Measurements from ENCODE around the gene ABL1.

The ABL1 gene

GRCh38 chr9:130837643-130838042, 2.6 kb downstream of the ABL1 start:
- no peaks in the 10 kb centered on the region for H3K9me3 ChIP-seq (ENCODE audit: control insufficient read depth, low read length)
- H3K36me3 ChIP-seq (ENCODE audit: control insufficient read depth, insufficient read depth, low read length) = no peaks in the 10 kb centered on the region
- TF ChIP-seq CTCF (IDR thresholded peaks at IDR 0.05) = no peak
- peaks cover 26% of the 10 kb centered on the region for H3K79me2 ChIP-seq
- no peak overlapping the region for H3K9ac ChIP-seq
- H2AFZ ChIP-seq = no peak overlapping the region
- H3K27me3 ChIP-seq (ENCODE audit: control insufficient read depth, insufficient read depth, low read length) = no peaks in the 10 kb centered on the region
- peaks cover 13% of the 10 kb centered on the region for H3K4me1 ChIP-seq
- H3K4me3 ChIP-seq (ENCODE audit: low read depth, low read length) = no peak overlapping the region
- H3K4me2 ChIP-seq (ENCODE audit: low read length) = no peak overlapping the region
- H3K27ac ChIP-seq = no peak overlapping the region

- Histone ChIP-seq H3K4me2 (ENCODE audit: low read length) (no peak overlapping the region), H3K4me1 (peaks cover 9% of the 10 kb centered on the region), H3K27me3 (ENCODE audit: control insufficient read depth, insufficient read depth, low read length) (no peaks in the 10 kb centered on the region), H3K4me3 (ENCODE audit: low read depth, low read length) (no peak overlapping the region), H2AFZ (no peak overlapping the region), H3K27ac (no peak overlapping the region), H3K9me3 (ENCODE audit: control insufficient read depth, low read length) (no peaks in the 10 kb centered on the region), H3K9ac (no peak overlapping the region), H3K79me2 (peaks cover 27% of the 10 kb centered on the region), H3K36me3 (ENCODE audit: control insufficient read depth, insufficient read depth, low read length) (no peaks in the 10 kb centered on the region)
- TF ChIP-seq CTCF (IDR thresholded peaks at IDR 0.05) = no peak
Measured at GRCh38 chr9:130839132-130840111, 4.4 kb downstream of the ABL1 start.

DNA sequence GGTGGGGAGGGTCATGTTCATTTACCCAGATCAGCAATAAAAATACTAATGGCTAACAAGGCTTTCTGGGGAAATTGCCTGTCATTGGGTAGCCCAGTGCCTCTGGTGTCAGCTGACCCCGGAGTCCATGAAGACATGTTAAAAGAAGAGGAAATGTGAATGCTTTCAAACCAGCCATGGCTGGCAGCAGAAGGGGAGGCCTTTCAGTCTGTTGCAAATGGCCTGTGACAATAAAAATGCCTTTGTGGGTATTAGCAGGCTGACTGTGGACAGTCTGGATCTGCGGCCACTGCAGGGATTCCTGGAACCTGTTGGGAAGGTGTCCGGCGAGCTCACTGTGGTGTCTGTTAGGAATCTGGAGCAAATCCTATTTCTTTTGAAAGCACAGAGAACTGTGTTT, 7.5 kb downstream of the ABL1 start:
- no peaks in the 10 kb centered on the region for H3K27me3 ChIP-seq (ENCODE audit: control insufficient read depth, insufficient read depth, low read length)
- no peak for TF ChIP-seq CTCF (IDR thresholded peaks at IDR 0.05)
- H3K27ac ChIP-seq = no peak overlapping the region
- no peak overlapping the region for H3K4me2 ChIP-seq (ENCODE audit: low read length)
- H3K4me1 ChIP-seq = peaks cover 14% of the 10 kb centered on the region
- H3K4me3 ChIP-seq (ENCODE audit: low read depth, low read length) = no peak overlapping the region
- peaks cover 23% of the 10 kb centered on the region for H3K79me2 ChIP-seq
- H3K9ac ChIP-seq = no peak overlapping the region
- no peaks in the 10 kb centered on the region for H3K36me3 ChIP-seq (ENCODE audit: control insufficient read depth, insufficient read depth, low read length)
- H3K9me3 ChIP-seq (ENCODE audit: control insufficient read depth, low read length) = no peaks in the 10 kb centered on the region
- no peak overlapping the region for H2AFZ ChIP-seq

DNA sequence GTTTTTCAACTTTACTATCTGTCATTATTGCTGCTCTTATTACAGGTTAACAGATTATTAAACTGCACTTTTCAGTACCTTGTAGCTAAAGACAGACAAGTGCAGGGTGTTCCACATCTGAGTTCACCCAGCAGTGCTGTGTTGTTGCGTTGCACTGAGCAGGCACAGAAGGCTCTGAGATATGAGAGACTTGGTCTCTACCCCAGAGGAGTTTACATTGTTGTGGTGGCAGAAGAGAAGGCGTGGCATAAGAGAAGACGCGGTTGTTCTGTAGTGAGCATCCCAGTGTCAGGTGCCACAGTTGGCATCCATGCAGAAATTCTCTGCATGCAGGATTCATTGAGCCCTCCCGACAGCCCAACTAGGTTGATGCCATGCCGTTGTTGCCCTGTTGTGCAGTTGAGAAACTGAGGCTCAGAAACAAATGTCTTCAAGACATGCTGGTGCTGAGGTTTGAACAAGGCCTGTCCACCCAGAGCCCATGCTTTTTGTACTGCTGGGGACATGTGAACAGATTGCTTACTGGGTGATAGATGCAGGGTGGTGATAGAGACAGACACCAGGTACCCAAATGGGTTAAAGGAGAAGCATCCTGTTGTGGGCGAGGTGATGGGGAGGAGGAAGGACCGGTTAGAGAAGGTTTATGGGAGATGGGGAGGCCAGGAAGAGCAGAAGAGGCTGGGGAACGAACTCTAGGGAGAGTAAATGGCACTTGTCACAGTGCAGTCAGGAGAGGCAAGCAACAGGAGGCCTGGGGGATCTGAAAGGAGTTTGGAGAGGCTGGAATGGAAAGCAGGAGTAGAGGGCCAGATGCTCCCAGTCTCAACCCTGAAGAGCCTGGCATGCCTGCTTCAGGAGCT, 8.2 kb downstream of the ABL1 start:
- peaks cover 18% of the 10 kb centered on the region for H3K79me2 ChIP-seq
- H3K27me3 ChIP-seq (ENCODE audit: control insufficient read depth, insufficient read depth, low read length) = no peaks in the 10 kb centered on the region
- peaks cover 15% of the 10 kb centered on the region for H3K4me1 ChIP-seq
- no peak overlapping the region for H3K4me3 ChIP-seq (ENCODE audit: low read depth, low read length)
- no peaks in the 10 kb centered on the region for H3K9me3 ChIP-seq (ENCODE audit: control insufficient read depth, low read length)
- no peak overlapping the region for H3K9ac ChIP-seq
- TF ChIP-seq CTCF (IDR thresholded peaks at IDR 0.05) = no peak
- H3K4me2 ChIP-seq (ENCODE audit: low read length) = no peak overlapping the region
- H3K36me3 ChIP-seq (ENCODE audit: control insufficient read depth, insufficient read depth, low read length) = no peaks in the 10 kb centered on the region
- no peak overlapping the region for H2AFZ ChIP-seq
- no peak overlapping the region for H3K27ac ChIP-seq
